ENCODE data around the gene CITED2.

The CITED2 gene

DNA sequence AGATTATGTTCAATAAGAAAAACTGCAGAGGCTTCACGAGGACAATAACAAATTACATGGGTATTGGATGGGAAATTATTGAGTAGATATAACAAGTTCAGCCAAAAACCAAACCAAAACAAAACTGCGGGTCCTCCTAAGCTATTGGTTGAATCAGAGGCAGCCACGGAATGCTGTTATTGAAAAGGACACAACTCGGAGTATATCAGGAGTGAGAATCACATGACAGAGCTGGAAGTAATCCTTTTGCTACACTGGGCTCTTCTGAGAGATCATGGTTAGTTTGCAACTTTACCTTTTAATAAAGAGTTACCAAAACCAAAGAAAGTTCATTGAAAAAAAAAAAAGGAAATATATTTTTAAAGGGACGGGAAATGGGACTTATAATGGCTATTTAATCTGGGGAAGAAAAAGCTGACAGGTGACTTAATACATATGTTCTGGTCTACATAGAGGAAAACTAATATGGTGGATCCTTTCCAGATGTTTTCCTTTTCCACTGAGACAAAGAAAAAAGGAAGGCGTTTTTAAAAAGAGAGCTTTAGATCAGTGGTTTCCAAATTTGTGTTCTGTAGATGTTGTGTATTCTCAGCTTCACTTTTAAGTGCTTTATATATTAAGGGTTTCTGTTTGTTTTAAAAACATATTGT is 6.9 kb upstream of the CITED2 start:
- no peak for DNase-seq

DNA sequence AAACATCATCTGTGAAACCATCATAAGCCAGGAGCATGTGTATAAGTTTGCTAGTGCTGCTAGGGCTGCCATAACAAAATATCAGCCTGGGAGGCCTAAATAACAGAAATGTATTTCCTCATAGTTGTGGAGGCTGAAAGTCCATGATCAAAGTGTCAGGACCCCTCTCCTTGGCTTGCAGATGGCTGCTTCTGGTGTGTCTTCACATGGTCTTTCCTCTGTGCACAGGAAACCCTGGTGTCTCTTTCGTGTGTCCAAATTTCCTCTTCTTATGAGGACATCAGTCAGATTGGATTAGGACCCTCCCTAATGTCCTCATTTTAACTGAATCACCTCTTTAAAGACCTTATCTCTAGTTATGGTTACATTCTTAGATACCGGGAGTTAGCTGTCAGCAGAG is 6.2 kb upstream of the CITED2 start:
- DNase-seq: no peak

DNA sequence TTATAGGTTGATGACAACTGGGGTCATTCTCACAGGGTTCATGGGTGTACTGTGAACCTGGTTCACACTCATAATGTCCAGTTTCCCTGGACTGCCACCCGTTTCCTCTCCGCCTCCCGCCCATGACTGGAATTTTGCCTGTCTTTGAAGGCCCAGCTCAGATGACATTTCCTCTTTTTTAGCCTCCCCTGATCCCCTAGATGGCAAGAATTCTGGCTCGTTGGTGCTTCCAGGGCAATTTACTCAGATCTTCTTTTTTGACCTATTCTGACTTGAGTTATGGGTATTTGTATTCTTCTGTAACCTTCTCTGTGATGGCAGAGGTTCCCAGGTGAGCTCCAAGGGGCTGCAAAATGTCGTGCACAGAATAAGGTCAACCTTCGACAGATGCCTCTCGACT is 5.7 kb upstream of the CITED2 start:
- DNase-seq: no peak

DNA sequence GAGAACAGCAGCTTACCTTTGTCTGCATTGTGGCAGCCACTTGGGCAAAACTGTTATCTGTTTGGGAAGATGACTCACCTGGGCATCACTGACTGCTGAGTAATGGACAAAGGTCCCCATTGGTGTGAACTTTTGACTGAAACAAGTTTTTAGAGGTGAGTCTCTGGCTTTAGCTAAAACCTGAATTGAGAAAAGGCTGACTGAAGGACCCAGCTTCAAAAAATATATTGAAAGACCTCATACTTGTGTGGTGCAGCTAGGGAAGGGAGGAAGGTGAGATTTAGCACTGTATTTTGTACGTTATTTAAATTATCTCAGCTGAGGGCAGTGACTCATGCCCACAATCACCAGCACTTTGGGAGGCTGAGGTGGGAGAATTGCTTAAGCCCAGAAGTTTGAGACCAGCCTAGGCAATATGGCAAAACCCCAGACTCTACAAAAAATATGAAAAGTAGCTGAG is 4.5 kb upstream of the CITED2 start:
- no peak for DNase-seq

DNA sequence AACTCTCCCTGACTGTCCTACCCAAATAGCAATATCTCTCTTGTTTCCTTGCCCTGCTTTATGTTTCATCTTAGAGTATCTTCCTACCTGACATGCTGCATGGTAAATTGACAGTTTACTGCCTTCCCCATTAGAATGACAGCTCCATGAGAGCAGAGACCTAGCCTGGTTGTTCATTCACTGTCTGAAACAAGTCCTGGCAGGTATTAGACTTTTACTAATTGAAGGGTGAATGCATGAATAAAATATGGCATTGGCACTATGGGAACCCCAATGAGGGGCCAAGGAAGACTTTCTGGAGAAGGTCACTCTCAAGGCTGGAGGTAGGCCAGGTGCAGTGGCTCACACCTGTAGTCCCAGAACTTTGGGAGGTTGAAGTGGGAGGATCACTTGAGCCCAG is 3.8 kb upstream of the CITED2 start:
- no peak for DNase-seq

DNA sequence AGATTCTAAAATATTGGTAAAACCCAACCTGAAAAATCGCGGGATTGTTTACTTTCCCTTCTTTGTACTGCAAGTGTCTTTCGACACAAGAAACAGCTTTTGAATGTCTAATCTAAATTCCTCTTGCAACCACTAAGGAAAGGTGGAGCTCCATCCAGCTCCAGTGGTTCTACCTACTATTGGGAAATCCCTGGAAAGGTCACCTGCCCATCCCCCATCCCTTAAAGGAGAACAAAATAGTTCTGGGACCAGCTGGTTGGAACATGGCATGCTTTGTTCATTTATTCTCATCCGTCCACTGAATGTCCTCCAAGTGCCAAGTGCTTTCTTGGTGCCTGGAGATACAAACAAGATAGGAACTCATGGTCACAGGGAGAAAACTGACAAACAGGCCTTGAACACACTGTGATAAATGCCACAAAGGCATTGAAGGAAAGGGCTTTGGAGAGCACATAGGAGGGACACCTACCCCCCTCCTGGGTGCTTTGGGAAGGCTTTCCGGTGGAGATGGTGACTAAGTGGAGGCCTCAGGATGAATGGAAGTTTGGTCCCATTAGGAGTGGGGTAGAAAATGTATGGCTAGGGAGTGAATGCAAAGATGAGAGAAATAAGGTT is 2.3 kb upstream of the CITED2 start:
- no peak for DNase-seq

DNA sequence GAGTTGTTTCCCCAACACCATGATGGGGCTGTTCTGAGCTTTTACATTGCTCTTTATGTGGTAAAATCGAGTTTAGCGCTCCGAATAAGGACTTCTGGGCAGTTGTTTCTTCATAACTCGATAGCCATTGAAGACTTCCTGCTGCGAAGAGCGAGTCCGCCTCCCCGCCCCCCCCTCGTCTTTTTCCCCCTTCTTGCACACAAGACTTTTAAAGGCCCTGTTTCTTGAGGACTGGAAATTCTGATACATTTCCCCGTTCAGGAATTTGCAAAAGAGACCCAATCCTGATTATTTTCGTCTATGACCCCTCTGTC is 1.5 kb upstream of the CITED2 start:
- no peak for DNase-seq

DNA sequence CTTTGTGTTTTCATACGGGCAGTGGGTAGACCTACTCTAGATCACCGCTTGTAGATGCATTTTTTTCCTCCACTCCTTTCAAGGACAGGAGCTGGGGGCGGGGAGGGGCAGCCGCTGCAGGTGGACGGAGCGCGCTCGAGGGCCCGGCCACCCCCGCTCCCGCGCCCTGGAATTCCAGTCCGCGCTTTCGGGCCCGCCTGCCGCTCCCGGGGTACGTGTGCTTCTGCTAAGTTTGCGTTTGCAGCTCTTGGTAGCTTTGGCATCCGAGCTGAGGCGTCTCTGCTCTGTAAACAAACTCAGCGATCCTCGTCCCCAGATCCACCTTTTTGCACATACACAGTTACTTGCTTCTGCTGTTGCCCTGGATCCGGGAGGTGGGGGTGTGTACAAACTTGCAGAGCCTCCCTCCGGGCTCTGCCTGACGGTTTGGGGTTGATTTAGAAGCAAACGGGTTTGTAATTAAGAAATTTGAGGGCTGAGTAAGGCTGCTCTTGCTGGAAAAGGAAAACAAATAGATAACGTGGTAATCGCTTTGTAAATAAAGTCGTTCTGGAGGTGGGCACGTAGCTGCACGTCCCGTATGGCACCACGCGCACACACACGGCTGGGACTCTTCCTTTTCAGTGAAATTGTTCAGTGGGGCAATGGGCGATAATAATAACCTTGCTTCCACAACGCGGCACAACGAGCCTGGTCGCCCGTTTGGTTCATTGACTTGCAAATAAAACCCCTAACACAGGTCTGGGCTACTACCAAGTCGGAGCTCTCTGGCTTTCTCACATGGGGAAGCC is 973 bp upstream of the CITED2 start:
- DNase-seq: peak; percentile 71 to 77

DNA sequence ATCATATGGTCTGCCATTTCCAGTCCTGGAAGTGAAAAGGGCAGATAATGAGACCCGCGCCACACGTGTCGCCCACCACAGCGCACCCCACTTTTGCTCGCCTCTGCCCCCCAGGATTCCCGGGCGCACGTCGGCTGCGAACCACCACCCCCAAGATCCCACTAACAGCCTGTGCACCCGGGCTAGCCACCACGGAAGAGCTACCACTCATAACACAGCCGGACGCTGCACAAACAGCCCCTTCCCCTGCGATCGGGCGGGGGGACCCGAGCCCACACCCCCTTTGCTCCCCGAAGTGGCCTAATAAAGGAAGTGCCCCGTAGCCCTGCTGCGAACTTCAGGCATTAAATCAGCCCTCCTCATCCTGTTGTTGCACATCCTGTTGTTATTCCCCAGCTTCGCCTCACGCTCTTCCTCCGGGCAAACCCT is 506 bp downstream of the CITED2 start:
- no peak for DNase-seq

DNA sequence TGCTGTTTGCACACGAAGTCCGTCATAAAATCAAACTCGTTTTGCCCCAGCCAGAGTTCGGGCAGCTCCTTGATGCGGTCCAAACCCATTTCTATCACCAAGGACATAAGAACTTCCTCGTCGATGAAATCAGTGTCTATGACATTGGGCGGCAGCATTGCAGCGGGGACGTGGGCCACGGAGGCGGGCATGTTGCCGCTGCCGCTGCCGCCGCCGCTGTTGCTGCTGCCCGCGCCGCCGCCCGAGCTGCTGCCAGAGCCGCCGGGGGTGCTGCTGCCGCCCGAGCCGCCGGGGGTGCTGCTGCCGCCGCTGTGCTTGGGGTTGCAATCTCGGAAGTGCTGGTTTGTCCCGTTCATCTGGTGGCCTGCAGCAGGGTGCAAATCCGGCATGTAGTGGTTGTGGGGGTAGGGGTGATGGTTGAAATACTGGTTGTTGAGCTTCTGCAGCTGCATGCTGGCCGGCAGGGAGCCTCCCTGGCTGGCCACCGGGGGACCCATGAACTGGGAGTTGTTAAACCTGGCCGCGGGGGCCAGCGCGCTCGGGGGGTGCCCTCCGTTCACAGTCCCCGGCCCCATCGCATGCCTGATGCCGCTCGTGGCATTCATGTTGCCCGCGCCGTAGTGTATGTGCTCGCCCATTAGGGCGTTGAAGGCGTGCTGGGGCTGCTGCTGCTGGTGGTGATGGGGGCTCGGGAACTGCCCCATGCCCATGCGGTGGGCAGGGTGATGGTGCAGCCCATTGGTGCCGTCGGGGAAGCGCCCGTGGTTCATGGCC is 1.1 kb downstream of the CITED2 start:
- DNase-seq: no peak

DNA sequence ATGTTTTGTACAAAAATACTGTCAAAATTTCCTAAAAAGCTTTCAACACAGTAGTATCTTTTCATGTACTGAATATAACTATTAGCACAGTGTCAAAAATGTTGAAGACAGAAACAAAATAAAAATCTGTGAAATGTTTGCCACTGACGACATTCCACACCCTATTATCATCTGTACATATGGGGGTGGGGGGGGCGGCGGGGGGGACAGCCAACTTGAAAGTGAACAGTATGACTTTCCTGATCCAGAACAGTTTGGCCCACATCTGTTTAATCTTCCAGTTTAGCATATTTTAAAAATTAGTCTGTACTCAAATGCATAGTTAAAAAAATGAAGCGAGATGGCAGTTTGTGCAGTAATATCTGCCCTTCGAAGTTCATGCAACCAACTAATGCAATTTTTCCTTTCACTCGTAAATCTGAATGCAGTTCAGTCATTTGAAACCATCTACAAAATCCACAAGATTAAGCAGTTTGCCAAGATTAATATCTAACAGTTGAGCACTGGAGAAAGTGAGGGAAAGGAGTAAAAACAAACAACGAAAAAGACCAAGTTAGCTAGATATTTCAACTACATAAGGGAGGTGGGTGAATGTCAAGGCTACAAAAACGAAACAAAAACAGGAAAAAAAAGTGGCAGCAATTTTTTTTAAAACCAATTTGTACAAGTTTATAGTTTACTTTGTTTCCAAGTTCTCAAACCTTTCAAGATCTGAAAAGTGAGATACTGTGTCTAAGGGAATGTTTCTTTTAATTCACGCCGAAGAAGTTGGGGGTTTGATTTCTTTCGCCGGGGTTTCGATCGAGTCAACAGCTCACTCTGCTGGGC is 1.9 kb downstream of the CITED2 start:
- no peak for DNase-seq

DNA sequence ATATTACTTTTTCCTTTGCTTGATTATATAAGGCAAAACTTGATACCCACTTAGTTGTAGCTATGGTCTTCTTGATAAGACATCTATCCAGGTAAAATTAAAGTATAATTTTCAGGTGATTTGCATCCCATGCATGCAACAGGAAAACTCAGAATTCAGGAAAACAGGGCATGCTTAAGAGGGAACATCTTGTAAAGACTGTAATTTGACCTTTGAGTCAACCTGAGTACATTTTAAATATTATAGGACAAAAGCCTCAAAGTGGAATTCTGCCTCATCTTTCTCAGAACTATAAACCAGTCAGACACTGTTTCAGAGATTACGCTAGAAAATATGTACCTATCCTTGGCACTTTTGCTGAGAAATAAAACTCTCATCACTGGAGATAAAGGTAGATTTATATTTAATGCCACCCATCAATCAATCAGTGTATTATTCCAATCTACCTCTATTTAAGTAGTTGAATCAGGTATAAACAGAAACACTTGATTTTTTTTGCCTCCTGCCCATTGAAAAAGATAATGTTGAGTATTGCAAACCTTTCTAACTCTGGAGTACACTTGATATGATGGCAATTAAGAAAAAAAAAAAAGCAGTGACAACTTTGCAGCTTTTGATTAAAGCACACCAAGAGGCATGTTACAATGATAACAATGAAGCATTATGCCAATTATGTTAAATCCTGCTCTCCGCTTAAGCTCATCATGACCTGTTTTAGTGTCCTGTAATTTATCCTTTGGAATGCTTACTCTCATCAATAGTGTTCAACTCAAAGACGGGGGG is 2.8 kb downstream of the CITED2 start:
- DNase-seq: no peak

DNA sequence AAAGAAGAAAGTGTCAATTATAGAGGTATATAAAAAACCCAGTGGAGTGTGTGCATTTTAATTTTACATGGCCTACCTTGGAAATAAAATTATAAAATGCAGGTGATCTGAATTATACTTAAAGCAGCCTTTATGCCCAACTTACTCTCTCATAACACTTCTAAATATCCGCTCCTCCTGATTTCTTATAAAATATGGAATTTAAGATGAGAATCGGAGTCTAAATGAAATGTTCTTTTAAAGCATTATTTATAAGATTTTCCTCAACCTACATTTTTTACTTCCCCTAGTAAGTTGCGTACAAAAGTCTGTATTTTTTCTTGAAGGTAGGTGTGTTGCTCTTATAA is 3.5 kb downstream of the CITED2 start:
- no peak for DNase-seq

DNA sequence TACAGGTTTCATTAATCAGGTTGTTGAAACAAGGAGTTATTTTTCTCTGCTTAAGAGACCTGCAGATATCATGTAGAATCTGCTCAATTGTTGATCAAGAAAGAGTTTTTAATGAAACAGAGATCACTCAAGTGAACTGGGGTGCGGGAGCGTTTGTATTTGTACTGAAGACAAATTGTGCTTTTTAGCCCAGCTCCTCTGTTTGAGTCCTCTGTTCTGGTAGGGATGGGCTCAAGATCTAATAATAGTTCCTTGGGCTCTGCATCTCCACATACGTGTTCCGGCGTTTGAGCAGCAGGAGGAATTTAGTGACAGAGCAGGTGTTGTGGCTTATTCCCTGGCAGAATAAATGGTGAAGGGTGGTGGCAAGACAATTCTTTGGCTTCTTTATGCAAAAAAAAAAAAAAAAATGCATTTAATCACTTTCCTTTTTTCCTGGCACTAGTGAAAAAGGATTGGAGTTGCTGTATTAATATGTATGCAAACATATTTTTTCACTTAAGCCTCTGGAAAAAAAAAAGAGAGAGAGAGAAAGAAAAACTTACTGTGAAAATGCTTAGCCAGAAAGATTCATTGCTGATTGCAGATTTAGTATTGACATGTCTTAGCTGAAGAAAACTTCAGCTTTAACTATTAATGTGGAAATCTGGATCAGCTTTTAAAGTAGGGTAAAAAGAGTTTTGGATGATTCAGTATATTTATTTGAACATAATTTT is 4.0 kb downstream of the CITED2 start:
- DNase-seq: peak; percentile 20 to 78

DNA sequence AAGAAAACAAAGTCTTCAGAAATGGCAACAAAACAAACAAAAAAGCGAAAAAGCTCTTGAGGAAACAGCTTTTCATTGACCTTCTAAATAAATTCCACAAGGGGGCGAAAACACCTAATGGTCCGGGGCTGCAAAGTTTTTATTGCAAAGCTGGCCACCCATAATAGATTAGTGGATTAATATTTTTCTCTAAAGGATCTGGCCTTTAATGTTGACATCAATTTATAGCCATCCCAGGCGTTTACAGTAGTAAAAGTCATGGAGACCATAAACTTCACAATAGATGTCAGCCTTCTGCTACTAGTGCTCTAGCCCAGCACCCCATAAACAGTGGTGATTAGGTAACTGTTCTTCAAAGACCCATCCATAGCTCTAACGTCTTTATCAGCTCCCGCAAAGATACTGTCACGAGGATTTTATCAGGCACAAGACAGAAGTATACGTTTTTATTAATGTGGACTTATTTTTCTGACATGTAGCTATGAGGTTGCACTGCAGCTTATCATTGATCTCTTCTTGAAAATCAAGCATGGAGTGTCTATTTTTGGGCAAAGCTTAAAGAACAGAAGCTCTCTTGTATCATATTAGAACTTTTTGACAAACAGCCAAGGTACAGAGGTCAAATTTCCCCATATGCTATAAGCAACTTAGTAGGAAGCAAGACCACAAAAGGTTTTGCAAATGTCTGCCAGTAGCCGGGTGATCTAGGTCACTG is 4.7 kb downstream of the CITED2 start:
- peak in 1 of 2 experiments; percentile 34 for DNase-seq

DNA sequence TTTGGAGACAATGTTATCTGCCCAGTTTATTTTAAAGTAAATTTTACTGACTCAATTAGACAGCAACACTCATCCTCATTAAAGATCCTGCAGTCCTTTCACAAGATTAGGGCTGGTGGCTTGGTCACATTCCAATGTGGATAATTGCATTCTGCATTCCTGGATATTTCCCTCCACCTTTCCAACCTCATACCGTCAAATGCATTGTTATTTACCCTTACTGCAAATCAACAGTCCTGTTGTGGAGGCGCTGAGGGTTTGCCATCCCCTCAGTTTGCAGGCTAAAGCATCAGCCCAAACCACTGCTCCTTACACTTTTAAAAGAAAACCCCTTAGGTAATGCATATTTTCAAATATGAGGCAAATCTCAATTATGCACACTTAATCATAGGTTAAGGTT is 5.4 kb downstream of the CITED2 start:
- no peak for DNase-seq

DNA sequence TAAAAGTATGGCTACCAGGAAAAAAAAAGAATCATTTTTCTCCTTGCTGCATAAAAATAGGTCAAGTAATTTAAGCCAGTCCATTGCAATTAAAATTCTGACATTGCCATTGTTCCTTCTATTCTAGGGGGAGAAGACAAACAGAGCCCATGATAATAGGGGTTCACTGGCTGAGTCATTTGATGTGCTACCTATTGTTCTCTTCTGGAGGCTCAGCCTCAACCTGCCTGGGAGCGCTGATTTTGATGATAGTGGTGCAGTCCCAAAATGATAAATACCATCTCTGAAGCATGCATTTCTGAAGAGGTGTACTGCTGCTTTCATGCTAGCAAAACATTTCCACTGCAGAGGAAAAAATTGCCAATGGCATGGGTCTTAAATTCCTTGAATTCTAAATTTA is 5.8 kb downstream of the CITED2 start:
- no peak for DNase-seq

DNA sequence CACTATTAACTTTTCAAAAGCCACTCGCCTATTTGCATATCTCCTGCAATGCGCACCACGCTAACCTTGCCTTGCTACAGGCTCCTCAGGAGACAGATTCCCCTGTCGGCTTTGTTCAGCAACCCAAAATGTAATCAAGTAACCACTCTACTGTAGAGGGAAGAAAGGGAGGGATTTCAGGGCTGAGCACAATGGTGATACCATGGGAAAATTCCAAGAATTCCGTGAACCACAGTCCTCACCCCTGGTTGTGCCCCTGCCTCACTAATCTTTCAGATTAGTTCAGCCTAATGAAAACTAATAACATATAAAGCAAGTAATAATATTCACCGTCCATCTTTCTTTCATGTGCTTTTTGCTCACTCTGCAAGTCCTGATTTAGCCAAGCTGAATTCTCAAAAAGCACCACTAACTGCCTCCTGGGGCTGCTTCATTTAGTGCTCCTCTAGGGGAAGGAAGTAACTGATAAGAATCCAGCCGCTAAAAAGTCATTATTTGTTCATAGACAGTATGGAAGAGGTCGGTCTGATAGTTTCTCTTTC is 6.6 kb downstream of the CITED2 start:
- no peak for DNase-seq

DNA sequence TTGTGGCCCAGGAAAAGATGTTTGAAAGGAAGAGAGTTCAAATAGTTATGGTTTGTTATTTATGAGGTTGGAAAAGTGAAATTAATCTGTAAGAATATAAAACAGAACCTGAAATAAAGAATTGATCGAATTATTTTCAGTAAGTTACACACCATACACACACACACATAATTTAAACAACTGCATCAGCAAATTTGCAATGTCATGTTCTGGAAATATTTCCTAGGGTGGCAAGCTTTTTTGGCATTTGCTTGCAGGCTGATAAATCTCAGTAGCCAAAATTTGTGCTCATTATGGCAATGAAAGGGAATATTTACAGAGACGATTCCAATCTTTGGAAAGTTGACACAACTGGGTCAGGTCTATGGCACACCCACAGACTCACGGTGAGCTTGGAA is 9.5 kb downstream of the CITED2 start:
- DNase-seq: no peak

DNA sequence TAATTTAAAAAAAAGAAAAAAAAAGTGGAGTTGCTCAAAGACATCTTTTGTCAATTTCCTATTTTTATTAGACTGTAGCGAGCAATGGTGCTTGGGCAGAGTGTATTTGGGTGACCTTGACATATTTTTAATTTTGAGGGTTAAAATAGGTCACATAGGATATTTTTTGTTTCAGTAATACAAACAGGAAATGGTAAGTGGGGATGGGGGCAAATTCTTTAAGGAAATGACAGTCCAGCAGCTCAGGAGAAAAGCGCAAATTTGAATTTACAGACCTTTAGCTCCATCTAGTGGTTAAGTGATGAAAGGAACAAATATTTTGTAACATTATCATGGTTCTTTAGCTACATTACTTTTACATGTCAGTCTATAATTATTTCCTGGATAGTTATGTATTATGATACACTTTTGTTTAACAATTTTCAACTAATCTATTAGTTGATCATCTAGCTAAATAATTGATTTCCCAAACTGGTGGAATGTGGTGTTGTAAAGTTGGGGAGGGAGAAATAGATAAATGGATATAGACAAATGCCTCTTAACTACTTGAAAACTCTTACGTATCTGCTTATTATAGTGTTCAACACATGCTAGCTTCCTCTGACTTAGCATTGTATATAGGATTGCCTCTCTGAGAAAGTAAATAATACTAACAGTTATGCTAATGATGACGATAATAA is 10.0 kb downstream of the CITED2 start:
- peak in 1 of 2 experiments; percentile 22 for DNase-seq

Data from cerebellar nuclear complex (tissue), 1 donor.